Left hindlimb (tissue), 1 donor: Measurements from ENCODE around the gene SPATS2L.

Experiments used
- DNase-seq: peaks from one replicate; pipeline ENCODE4 v3.0.0-alpha.2; 2018

The SPATS2L gene

GRCh38 chr2:200306196-200306930 lies at the start of gene SPATS2L:
Gene SPATS2L (plus strand): TSS chr2:200306693. CDS start chr2:200389245, 82,552 bp downstream.
- DNase-seq: peak; percentile 96

GRCh38 chr2:200257570-200257969 lies 48.9 kb upstream of the SPATS2L start:
- DNase-seq: no peak

- DNase-seq: no peak
Observed at GRCh38 chr2:200258081-200258480, 48.4 kb upstream of the SPATS2L start.

GRCh38 chr2:200258881-200259576 lies 47.5 kb upstream of the SPATS2L start:
- DNase-seq: no peak

- no peak for DNase-seq
Observed at GRCh38 chr2:200259577-200259957, 46.9 kb upstream of the SPATS2L start.

GRCh38 chr2:200262047-200262446 lies 44.4 kb upstream of the SPATS2L start:
- no peak for DNase-seq

GRCh38 chr2:200263279-200263678 lies 43.2 kb upstream of the SPATS2L start:
- DNase-seq: no peak

GRCh38 chr2:200264631-200265030 lies 41.9 kb upstream of the SPATS2L start:
- DNase-seq: no peak

- no peak for DNase-seq
Observed at GRCh38 chr2:200266406-200266805, 40.1 kb upstream of the SPATS2L start.

- no peak for DNase-seq
Observed at GRCh38 chr2:200267350-200267749, 39.1 kb upstream of the SPATS2L start.

GRCh38 chr2:200270732-200271131 lies 35.8 kb upstream of the SPATS2L start:
- DNase-seq: no peak

- DNase-seq: no peak
Observed at GRCh38 chr2:200272320-200272719, 34.2 kb upstream of the SPATS2L start.

- no peak for DNase-seq
Observed at GRCh38 chr2:200274116-200275075, 32.1 kb upstream of the SPATS2L start.

- no peak for DNase-seq
Observed at GRCh38 chr2:200275295-200276013, 31.0 kb upstream of the SPATS2L start.

- no peak for DNase-seq
Observed at GRCh38 chr2:200276472-200276871, 30.0 kb upstream of the SPATS2L start.

GRCh38 chr2:200278694-200279316 lies 27.7 kb upstream of the SPATS2L start:
- DNase-seq: no peak

- no peak for DNase-seq
Observed at GRCh38 chr2:200279857-200280256, 26.6 kb upstream of the SPATS2L start.

GRCh38 chr2:200286578-200286977 lies 19.9 kb upstream of the SPATS2L start:
- no peak for DNase-seq

GRCh38 chr2:200288670-200289429 lies 17.6 kb upstream of the SPATS2L start:
- no peak for DNase-seq

- DNase-seq: no peak
Observed at GRCh38 chr2:200296118-200296517, 10.4 kb upstream of the SPATS2L start.

GRCh38 chr2:200297100-200297499 lies 9.4 kb upstream of the SPATS2L start:
- no peak for DNase-seq
